K562 (cell line): ENCODE measurements around the gene AGO3. TPM values are rescaled to one million over a fixed set of nuclear protein-coding genes. Genes with fewer than 3 reads are reported as not detected.
"Not testable (repeated sequence)": the region's sequence is repeated elsewhere in the genome, so short reads cannot be mapped to it uniquely, and the experiment has no call there.

Experiments used
- ATAC-seq: fragments of 200-7000 bp; cut with Tn5 transposase; 3 replicates; pipeline ENCODE4 v1.9.1; 2020; ENCODE audit warnings: moderate library complexity
- BruUV-seq: library from RNA; stranded (reverse); fragments of 400-500 nt; replicated peaks from 2 replicates; lab custom pipeline; 2021; lab: Mats Ljungman, UMichigan
- CTCF ChIA-PET: fragments of 300-600 bp; formaldehyde crosslinking; extraction: SDS; loops from one replicate; lab custom pipeline; 2021; ENCODE audit warnings: low intra/inter-chr PET ratio; lab: Yijun Ruan, JAX
- POLR2A ChIA-PET: fragments of 300-600, 350-650 bp; sonication (Branson Sonifier 250); formaldehyde crosslinking; extraction: SDS; loops from one replicate; lab custom pipeline; 2021; ENCODE audit warnings: antibody characterized with exemption, inconsistent platforms; lab: Yijun Ruan, JAX
- DNase-seq, 4 experiments: peaks; one replicate each; pipeline versions ENCODE4 v3.0.0 to v3.0.0-alpha.2; 2011 to 2018; ENCODE audit warnings: low spot score in 3 of 4, mixed read lengths in 3 of 4; ENCODE audit errors: extremely low read depth in 1 of 4
- FAIRE-seq: peaks from 2 replicates; lab custom pipeline; 2011; peaks lifted over from hg19 to GRCh38; lab: Jason Lieb, UNC
- H2AFZ ChIP-seq: 2 replicates; pipeline ENCODE4 v1.6.0; 2011; ENCODE audit warnings: low read depth, low read length, control low read depth, inconsistent platforms
- H3K27ac ChIP-seq: fragments of 200-600 bp; 3 replicates; pipeline ENCODE4 v1.8.0; 2011; ENCODE audit warnings: low read depth, mild to moderate bottlenecking, control low read depth, inconsistent platforms, low read length, moderate library complexity, mixed read lengths; ENCODE audit errors: extremely low read depth
- H3K27me3 ChIP-seq, 2 experiments: fragments of 300-600 bp in 1 of 2; 2 replicates in 1 of 2; 3 replicates in 1 of 2; pipeline versions ENCODE4 v1.6.0 to v1.8.0; 2011; ENCODE audit warnings: inconsistent platforms in 2 of 2, low read length in 2 of 2, mild to moderate bottlenecking in 1 of 2, mixed read lengths in 1 of 2, moderate library complexity in 1 of 2; ENCODE audit not compliant: control insufficient read depth in 2 of 2, insufficient read depth in 2 of 2
- H3K36me3 ChIP-seq: fragments of 300-600 bp; 3 replicates; pipeline ENCODE4 v1.8.0; 2011; ENCODE audit warnings: mild to moderate bottlenecking, low read length, inconsistent platforms; ENCODE audit not compliant: control insufficient read depth, insufficient read depth
- H3K4me1 ChIP-seq, 2 experiments: fragments of 200-600 bp in 1 of 2; replicated peaks in 1 of 2; 2 replicates in 1 of 2; 3 replicates in 1 of 2; pipeline versions ENCODE4 v1.5.1 to v1.8.0; 2011; ENCODE audit warnings: inconsistent platforms in 2 of 2, low read length in 2 of 2, mild to moderate bottlenecking in 1 of 2, mixed read lengths in 1 of 2, moderate library complexity in 1 of 2; ENCODE audit not compliant: control insufficient read depth in 2 of 2, insufficient read depth in 2 of 2
- H3K4me2 ChIP-seq: 2 replicates; pipeline ENCODE4 v1.6.1; 2011; ENCODE audit warnings: low read length, control low read depth, inconsistent platforms, mixed read lengths; ENCODE audit not compliant: insufficient read depth
- H3K4me3 ChIP-seq: fragments of 200-600 bp; sonication (generic), shearing (Covaris generic); 2 replicates; pipeline ENCODE4 v1.5.1; 2016; ENCODE audit warnings: control low read depth, inconsistent platforms
- H3K79me2 ChIP-seq: fragments of 200-600 bp; 3 replicates; pipeline ENCODE4 v1.8.0; 2011; ENCODE audit warnings: low read length, inconsistent platforms; ENCODE audit not compliant: control insufficient read depth, insufficient read depth
- H3K9ac ChIP-seq, 2 experiments: 2 replicates each; pipeline versions ENCODE4 v1.6.0 to v1.6.1; 2011; ENCODE audit warnings: low read depth in 2 of 2, low read length in 2 of 2, control low read depth in 1 of 2, inconsistent platforms in 1 of 2, mild to moderate bottlenecking in 1 of 2, mixed read lengths in 1 of 2; ENCODE audit not compliant: insufficient read depth in 1 of 2
- H3K9me1 ChIP-seq: one replicate; pipeline ENCODE4 v1.6.0; 2011; ENCODE audit warnings: inconsistent platforms, mild to moderate bottlenecking, low read length, moderate library complexity; ENCODE audit not compliant: control insufficient read depth, insufficient read depth
- H3K9me3 ChIP-seq: replicated peaks from 2 replicates; pipeline ENCODE4 v1.5.1; 2011; ENCODE audit warnings: low read depth, low read length, inconsistent platforms; ENCODE audit not compliant: control insufficient read depth, insufficient read depth
- H4K20me1 ChIP-seq: replicated peaks from 2 replicates; pipeline ENCODE4 v1.6.1; 2011; ENCODE audit warnings: low read length, inconsistent platforms, mixed read lengths; ENCODE audit not compliant: control insufficient read depth, insufficient read depth
- FOXO4 ChIP-seq: fragments of 450-650 bp; formaldehyde crosslinking; IDR thresholded peaks from 2 replicates; pipeline ENCODE4 v1.4.0; 2020; ENCODE audit warnings: mild to moderate bottlenecking, moderate library complexity
- MAFF ChIP-seq: IDR thresholded peaks from 2 replicates; pipeline ENCODE4 v1.6.1; 2012; ENCODE audit warnings: low read length, improper control_type of control experiment
- MGA ChIP-seq: fragments of 450-650 bp; IDR thresholded peaks from 2 replicates; pipeline ENCODE4 v1.6.1; 2016; ENCODE audit warnings: mild to moderate bottlenecking, moderate library complexity
- MXI1 ChIP-seq: IDR thresholded peaks from 2 replicates; pipeline ENCODE4 v1.6.1; 2011; ENCODE audit warnings: low read depth, mild to moderate bottlenecking, improper control_type of control experiment, low read length
- WGBS: fragments of 100-300 bp; shearing (Covaris generic); methylation state at CpG from one replicate; pipeline ENCODE4 v1.1.6; 2016; ENCODE audit warnings: low coverage, mixed read lengths; ENCODE audit not compliant: insufficient coverage; ENCODE audit errors: missing lambda C conversion rate; 5-methylcytosine and 5-hydroxymethylcytosine counted together
- in situ Hi-C: fragments of 300-500 bp; cut with MboI; formaldehyde crosslinking; loops from 4 replicates; pipeline ENCODE4 v1.15.0; 2018; ENCODE audit warnings: inconsistent platforms, mixed read lengths
- intact Hi-C: fragments of 100-400 bp; cut with micrococcal nuclease; formaldehyde crosslinking; loops from 2 replicates; pipeline ENCODE4 v1.14.2; 2022
- polyA plus RNA-seq, 8 experiments: library from polyadenylated mRNA; depleted of rRNA in 4 of 8; stranded (reverse) in 5 of 8; unstranded in 3 of 8; fragments of >200 nt; fragmentation: Nextera tagmentation in 2 of 8; fragmentation: Illumina TruSeq in 1 of 8; extraction: Ambion mirVana in 2 of 8; extraction: Trizol in 1 of 8; gene quantifications; 2 replicates each; pipeline versions ENCODE4 v1.2.1 to v1.2.3, GENCODE V29; 2011 to 2014; ENCODE audit warnings: inconsistent platforms in 1 of 8, missing spikeins in 1 of 8
- total RNA-seq, 7 experiments: library from RNA; depleted of rRNA in 6 of 7; stranded (reverse); fragments of >200 nt in 6 of 7; fragmentation: Illumina TruSeq in 2 of 7; extraction: Trizol in 2 of 7; gene quantifications; 2 replicates each; pipeline versions ENCODE4 v1.2.1 to v1.2.3, GENCODE V29; 2011 to 2021; ENCODE audit warnings: low replicate concordance in 1 of 7

AGO3 gene
- total and polyA plus RNA-seq, 9 of the 15 experiments (the other 6 are each of a cell fraction or from before 2014, with no cell fraction given) = 4.5 to 41.5 (median 22.7) TPM

- TF ChIP-seq MGA (no peak), MAFF (no peak), MXI1 (no peak), FOXO4 (CRISPR knock-in tag) (no peak)
Observed at GRCh38 chr1:35971601-35972000, 40.7 kb downstream of the AGO3 start (continued).

GRCh38 chr1:35972631-35973030 lies 41.7 kb downstream of the AGO3 start:
- in situ Hi-C loops, FAIRE-seq, H2AFZ ChIP-seq, CTCF ChIA-PET, intact Hi-C loops, H3K27me3 ChIP-seq, H3K79me2 ChIP-seq, BruUV-seq, POLR2A ChIA-PET, ATAC-seq, H3K4me3 ChIP-seq, H3K4me1 ChIP-seq, H3K27ac ChIP-seq, H4K20me1 ChIP-seq, H3K4me2 ChIP-seq, H3K9ac ChIP-seq, H3K9me1 ChIP-seq, H3K9me3 ChIP-seq, DNase-seq: not testable (repeated sequence)
- peaks cover 66% of the 10 kb centered on the region for H3K36me3 ChIP-seq
- WGBS = 96% methylated on average over 3 of the region's 3 CpGs
